SU-DHL-6 (cell line): ENCODE data around the gene TEDC1.

Experiments
- CTCF ChIP-seq: fragments of 200-600 bp; sonication (generic); IDR thresholded peaks from one replicate; pipeline ENCODE4 v1.5.1; 2017; ENCODE audit warnings: antibody characterized with exemption, mild to moderate bottlenecking, low read length, moderate library complexity; ENCODE audit not compliant: insufficient read depth, poor library complexity, severe bottlenecking
- EZH2phosphoT487 ChIP-seq: fragments of 200-600 bp; sonication (generic), shearing (Covaris generic); conservative IDR thresholded peaks from 2 replicates; pipeline ENCODE4 v1.6.1; 2018; ENCODE audit warnings: mild to moderate bottlenecking, antibody characterized with exemption, low read length, moderate library complexity, mixed read lengths

- TF ChIP-seq CTCF = no peak
- no peak for TF ChIP-seq EZH2phosphoT487
Observed at GRCh38 chr14:105500036-105500725, 9.1 kb downstream of the TEDC1 start.
